PFSK-1 (cell line): ENCODE measurements around the gene LDB3.

Source experiments
- POLR2AphosphoS5 ChIP-seq: IDR thresholded peaks from 2 replicates; pipeline ENCODE4 v1.6.1; 2012; ENCODE audit warnings: low read depth, mild to moderate bottlenecking, control low read depth, low read length, moderate library complexity
- TAF1 ChIP-seq: IDR thresholded peaks from 2 replicates; pipeline ENCODE4 v1.6.1; 2012; ENCODE audit warnings: low read length, control low read depth, borderline replicate concordance; ENCODE audit not compliant: insufficient read depth

DNA sequence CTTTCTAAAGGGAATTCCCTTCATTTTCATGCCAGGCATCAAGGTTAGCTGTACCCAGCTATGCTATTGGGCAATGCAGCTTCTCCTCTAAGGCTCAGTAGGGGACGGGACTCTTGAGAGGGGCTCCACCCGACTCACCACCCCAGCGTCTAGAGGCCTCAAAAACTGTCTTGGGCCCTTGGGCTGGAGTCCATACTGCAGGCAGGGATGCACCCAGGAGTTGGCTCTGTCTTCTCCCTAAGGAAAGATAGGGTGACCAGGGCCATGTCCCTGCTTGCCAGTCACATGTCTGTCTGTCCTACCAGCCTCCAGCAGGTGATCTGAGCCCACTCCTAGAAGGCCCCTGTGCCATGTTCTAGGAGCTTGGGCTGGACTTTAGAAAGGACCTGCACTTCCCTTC is 12.7 kb upstream of the LDB3 start:
- no peak for TF ChIP-seq TAF1
- TF ChIP-seq POLR2AphosphoS5 = no peak
